ENCODE measurements around the gene KCNMA1. TPM values are rescaled to one million over a fixed set of nuclear protein-coding genes. Genes with fewer than 3 reads are reported as not detected.

KCNMA1 gene
- total RNA-seq, 2 donors from 2014 or later = 23.2 to 44.5 TPM

- Histone ChIP-seq H3K36me3 (no peaks in the 10 kb centered on the region), H3K4me3 (no peak overlapping the region), H3K9me3 (no peaks in the 10 kb centered on the region), H3K27me3 (no peaks in the 10 kb centered on the region), H3K27ac (no peak overlapping the region), H3K4me1 (no peaks in the 10 kb centered on the region), H3K9ac (ENCODE audit: low read depth in 2 of 2, low read length in 2 of 2) (no peak overlapping the region)
- no peak for DNase-seq
- intact Hi-C loops (cut with DNase I) = no loop called here
- TF ChIP-seq CTCF (IDR thresholded peaks at IDR 0.05) = no peak
Measured at GRCh38 chr10:77080361-77081027, 557.1 kb downstream of the KCNMA1 start.

- Histone ChIP-seq H3K4me3 (no peak overlapping the region), H3K9me3 (no peaks in the 10 kb centered on the region), H3K27ac (no peak overlapping the region), H3K27me3 (no peaks in the 10 kb centered on the region), H3K9ac (ENCODE audit: low read depth in 2 of 2, low read length in 2 of 2) (no peak overlapping the region), H3K36me3 (no peaks in the 10 kb centered on the region), H3K4me1 (no peaks in the 10 kb centered on the region)
- intact Hi-C loops (cut with DNase I) = no loop called here
- no peak for DNase-seq
- TF ChIP-seq CTCF (IDR thresholded peaks at IDR 0.05) = no peak
Measured at GRCh38 chr10:77079592-77080300, 557.9 kb downstream of the KCNMA1 start.

- Histone ChIP-seq H3K27me3 (no peaks in the 10 kb centered on the region), H3K9ac (ENCODE audit: low read depth in 2 of 2, low read length in 2 of 2) (no peak overlapping the region), H3K27ac (no peak overlapping the region), H3K4me3 (no peak overlapping the region), H3K4me1 (no peaks in the 10 kb centered on the region), H3K36me3 (no peaks in the 10 kb centered on the region), H3K9me3 (no peaks in the 10 kb centered on the region)
- TF ChIP-seq CTCF (IDR thresholded peaks at IDR 0.05) = no peak
- DNase-seq = no peak
- intact Hi-C loops (cut with DNase I) = no loop called here
Measured at GRCh38 chr10:77077316-77077945, 560.2 kb downstream of the KCNMA1 start.

GRCh38 chr10:77075926-77076325, 561.7 kb downstream of the KCNMA1 start:
- Histone ChIP-seq H3K27me3 (no peaks in the 10 kb centered on the region), H3K27ac (no peak overlapping the region), H3K4me3 (no peak overlapping the region), H3K36me3 (no peaks in the 10 kb centered on the region), H3K9me3 (no peaks in the 10 kb centered on the region), H3K9ac (ENCODE audit: low read depth in 2 of 2, low read length in 2 of 2) (no peak overlapping the region), H3K4me1 (no peaks in the 10 kb centered on the region)
- no peak for TF ChIP-seq CTCF (IDR thresholded peaks at IDR 0.05)
- intact Hi-C loops (cut with DNase I) = no loop called here
- DNase-seq = no peak

GRCh38 chr10:77074104-77074624, 563.4 kb downstream of the KCNMA1 start:
- no peaks in the 10 kb centered on the region for H3K27me3 ChIP-seq
- no peak overlapping the region for H3K4me3 ChIP-seq
- no peak for DNase-seq
- no peaks in the 10 kb centered on the region for H3K9me3 ChIP-seq
- H3K27ac ChIP-seq = no peak overlapping the region
- intact Hi-C loops (cut with DNase I) = no loop called here
- no peaks in the 10 kb centered on the region for H3K36me3 ChIP-seq
- no peaks in the 10 kb centered on the region for H3K4me1 ChIP-seq
- TF ChIP-seq CTCF (IDR thresholded peaks at IDR 0.05) = no peak
- H3K9ac ChIP-seq (ENCODE audit: low read depth in 2 of 2, low read length in 2 of 2) = no peak overlapping the region
